GM08714 (cell line): Measurements from ENCODE around the gene FAM240A.

Experiments
- H3K4me3 ChIP-seq: fragments of 200-500 bp; sonication (Bioruptor generic); 2 replicates; pipeline ENCODE4 v1.5.1; 2014; ENCODE audit warnings: mild to moderate bottlenecking, low read length, inconsistent platforms
- ZNF274 ChIP-seq: IDR thresholded peaks from 2 replicates; pipeline ENCODE4 v1.6.1; 2012; ENCODE audit warnings: mild to moderate bottlenecking, low read depth, low read length

FAM240A gene

DNA sequence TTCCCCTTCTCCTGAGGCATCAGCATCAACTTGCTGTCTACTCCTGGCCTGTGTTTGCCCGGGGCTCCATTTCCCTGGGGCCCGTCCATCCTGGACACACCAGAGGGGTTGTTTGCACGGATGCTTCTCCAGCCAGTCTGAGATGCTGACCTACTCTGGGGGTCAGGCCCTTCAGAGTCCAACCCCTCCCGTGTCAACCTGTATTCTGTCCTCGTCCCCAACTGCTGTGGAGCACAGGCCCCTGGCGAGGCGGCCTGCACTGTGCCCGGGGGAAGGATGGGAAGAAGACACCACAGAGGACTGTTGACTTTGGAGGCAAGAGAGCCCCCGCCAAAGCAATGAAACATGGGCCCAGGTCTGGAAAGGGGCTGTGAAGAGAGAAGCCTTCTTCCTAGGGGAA is 55.3 kb downstream of the FAM240A start:
- no peak for TF ChIP-seq ZNF274

DNA sequence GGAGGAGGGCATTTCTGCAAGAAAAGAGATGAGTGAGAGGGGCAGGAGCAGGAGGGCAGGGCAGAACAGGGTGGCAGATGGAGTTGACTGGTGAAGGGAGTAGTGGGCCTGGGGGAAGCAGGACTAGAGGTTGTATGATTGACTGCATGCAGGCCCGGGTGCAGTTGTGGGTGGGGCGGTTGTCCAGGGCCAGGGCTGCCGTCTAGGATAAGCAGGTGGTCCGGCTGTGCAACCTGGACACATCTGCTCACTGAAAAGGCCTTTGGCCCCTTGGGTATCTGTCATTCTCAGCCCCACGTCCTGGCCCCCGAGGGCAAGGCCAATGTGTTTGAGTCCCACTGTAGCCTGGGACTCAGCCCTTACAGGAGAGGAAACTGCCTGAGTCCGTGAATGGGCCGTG is 55.8 kb downstream of the FAM240A start:
- TF ChIP-seq ZNF274: no peak

More for the DNA sequence above, 55.3 kb downstream of the FAM240A start:
- H3K4me3 ChIP-seq: no peak overlapping the region

DNA sequence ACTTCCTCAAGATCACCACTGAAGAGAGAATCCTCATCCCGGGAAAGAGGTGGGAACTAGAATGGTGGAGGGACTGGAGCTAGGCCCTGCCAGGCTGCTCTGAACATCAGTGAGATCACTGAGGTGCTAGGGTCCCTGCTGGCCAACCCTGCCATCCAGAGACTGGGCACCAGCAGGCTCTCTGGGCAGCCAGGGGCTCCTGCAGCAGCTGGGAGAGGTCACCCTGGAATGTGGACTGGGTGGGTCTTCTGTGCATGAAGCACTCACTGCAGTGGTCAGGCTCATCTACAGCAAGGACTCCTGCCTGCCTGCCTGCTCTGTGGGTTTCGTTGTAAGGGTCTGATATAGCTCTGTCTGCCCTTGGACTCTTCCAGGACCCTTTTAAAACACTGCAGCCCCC is 56.3 kb downstream of the FAM240A start:
- TF ChIP-seq ZNF274: no peak
- no peak overlapping the region for H3K4me3 ChIP-seq

More for the DNA sequence above, 55.8 kb downstream of the FAM240A start:
- no peak overlapping the region for H3K4me3 ChIP-seq

DNA sequence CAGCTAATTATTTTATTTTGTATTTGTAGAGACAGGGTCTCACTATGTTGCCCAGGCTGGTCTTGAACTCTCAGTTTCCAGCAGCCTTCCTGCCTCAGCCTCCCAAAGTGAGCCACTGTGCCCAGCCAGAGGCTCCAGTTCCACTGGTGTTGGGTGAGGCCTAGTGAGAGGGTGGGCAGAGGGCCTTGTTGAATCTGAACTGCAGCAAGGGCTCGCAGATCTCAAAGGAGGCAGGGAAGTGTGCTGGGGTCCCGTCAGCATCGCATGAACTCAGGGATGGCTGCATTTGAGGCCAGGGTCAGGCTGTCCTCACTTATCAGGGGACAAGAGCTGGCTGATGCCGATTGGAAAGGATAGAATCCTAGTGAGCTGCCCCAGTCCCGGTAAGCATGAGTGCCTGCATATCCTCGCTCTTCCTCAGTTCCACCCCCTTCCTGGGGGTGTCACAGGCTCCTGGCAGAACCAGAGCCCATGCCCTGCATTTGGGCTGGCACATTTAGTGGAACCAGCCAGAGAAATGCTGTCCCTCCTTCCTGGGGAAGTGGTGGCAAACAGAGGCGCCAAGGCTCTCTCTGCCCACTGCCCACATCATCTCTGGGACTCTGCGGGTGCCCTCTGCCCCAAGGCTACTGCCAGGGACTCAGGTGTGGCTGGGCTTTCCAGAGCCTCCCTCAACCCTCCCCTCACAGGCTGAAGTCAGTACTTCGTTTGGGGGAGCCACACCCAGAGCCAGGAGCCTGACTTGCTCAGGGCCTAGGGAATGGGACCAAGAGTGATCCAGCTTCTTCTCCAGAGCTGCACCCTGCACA is 57.1 kb downstream of the FAM240A start:
- no peak overlapping the region for H3K4me3 ChIP-seq
- no peak for TF ChIP-seq ZNF274

DNA sequence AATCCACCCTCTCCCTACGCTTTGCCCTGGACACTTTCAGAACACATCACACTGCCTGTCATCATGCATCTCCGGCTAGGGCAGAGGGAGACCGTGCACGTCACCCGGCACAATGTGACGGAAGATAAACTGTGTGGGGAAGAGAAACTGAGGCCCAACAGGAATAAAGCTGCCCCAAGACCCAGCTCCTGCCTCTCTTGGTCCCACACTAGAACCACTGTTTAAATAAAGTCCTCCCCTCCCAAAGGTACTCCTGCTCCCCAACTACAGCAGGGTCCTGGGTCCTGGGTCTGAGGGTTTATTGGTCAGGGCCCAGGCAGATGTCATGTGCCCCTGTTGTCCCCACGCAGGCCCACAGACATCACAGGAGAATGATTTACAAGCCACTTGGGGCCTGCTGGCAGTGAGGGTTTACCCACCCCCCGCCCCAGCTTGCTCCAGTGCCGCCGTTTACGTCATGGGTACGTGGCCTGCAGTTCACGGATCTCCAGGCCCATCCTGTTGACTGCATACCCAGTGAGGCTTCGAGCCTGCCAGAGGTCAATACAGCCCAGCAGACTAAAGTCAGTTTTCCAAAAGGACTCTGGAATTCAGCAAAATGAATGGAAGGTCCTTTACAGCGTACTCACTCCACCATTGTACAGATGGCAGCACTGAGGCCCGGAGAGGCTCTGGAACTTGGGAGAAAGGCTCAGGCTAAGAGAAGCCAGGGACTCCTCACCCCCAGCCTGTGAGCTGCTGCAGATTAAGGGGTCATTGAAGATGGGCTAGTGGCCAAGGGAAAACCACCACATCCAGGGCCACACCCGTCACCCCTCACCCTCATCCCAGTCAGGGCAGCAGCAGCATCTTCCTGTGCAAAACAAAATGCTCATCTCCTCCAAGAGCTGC is 57.9 kb downstream of the FAM240A start:
- no peak overlapping the region for H3K4me3 ChIP-seq
- TF ChIP-seq ZNF274: no peak

DNA sequence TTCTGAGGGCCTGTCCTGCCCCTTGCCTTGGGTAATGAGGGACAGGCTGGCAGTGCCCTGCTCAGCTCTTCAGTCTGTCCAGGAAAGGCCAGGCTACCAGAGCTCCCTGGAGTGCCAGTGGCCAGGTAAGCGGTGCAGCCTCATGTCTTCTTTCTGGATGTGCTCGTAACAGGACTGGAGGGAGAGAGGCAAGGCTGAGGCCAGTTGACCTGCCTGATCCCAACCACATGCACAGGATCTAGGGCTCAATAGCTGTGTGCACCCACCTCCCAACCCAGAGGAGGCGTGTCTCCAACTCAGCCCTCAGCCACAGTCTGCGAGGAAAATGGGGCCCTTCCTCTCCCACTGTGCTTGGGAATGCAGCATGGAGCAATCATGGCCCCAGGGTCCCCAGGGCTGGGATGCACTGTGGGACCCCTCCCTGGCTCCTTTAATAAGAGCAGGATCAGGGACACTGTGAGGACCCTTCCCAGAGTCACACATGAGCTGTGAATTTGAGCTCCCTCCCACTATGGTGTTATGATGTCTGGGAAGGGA is 58.6 kb downstream of the FAM240A start:
- no peak for TF ChIP-seq ZNF274

DNA sequence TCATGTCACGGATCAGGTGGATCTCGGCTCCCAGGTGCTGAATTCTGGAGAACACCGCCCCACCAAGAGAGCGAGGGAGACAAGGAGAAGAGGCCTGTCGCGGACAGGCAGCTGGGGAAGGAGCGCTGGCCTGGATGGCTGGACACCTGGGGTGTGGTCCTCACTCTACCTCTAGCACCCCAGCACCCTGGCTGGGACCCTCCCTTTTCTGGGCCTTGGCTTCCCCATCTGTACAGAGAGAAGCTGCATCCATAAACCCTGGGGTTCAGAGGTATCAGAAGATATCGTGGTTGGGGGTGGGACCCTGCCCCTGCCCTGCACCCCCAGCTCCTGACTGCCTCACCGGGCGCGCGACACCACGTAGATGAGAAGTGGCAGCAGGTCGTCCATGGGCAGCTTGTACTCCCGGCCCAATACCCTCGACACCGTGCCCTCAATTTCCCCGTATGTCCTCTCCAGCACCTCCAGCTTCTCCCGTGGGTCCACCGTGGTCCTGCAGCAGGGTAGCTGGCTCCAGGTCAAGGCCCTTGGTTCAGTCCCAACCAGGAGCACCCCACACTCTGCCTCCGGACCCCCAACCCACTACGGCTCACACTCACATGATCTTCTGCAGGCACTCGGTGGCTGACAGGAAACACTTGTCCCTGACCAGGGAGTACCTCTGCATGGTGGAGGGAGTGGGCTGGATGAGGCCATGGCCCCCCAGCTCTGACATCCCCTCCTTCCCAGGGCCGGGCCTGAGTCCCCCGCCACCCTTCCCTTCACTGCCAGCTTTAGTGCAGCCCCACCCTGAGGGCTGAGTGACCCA is 59.4 kb downstream of the FAM240A start:
- TF ChIP-seq ZNF274: no peak

More for the DNA sequence above, 58.6 kb downstream of the FAM240A start:
- H3K4me3 ChIP-seq: no peak overlapping the region

DNA sequence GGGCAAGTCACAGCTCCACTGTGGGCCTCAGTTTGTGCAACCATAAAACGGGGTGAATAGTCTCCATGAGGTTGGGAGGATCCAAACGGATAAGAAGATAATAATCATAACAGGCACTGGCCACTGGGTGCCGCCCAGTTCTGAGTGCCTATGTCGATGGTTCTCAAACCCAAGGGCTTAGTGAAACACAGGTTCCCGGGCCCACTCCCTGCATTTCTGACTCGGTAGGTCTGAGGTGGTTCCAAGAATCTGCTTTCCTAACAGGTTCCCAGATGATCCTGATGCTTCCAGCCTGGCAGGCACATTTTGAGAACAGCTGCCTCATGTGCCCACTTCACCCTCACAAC is 60.0 kb downstream of the FAM240A start:
- no peak overlapping the region for H3K4me3 ChIP-seq
- TF ChIP-seq ZNF274: no peak

More for the DNA sequence above, 59.4 kb downstream of the FAM240A start:
- H3K4me3 ChIP-seq: no peak overlapping the region

DNA sequence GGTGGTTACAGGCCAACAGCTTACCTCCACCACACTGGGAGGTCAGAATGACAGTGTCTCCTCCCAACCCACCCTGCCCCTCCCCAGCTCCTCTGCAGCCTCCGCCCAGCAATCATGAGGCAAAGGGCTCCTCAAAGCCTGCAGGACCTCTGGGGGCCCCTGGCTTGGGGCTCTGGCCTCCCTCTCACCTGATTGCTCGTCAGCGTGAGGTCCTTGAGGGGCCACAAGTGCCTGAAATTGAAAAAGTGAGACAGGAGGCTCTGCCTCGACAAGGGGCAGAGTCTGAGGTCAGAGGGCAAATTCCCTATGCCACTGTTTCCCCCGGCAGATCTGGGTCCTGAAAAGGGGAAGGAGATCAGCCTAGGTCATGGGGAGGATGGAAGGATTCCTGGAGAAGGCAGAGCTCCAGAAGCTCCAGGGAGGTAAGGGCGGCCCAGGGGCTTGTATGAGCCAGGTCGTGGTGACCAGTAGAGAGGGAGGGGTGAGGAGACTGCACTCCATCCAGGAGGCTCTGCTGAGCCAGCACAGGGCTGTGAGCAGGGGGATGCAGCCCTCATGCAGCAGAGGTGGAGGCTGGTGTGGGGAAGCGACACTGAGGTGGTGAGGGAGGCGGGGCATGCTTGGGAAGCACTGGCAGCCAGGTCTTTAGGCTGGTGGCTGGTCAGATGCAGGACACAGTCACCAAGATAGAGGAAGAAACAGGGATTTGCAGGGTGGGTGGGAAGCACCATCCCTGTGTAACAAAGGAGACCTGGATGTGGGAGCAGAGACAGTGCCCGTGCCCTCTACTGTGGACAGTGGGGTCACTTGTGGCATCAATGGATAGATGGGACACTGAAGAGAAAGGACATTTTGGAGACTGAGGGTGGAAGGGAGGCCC is 61.1 kb downstream of the FAM240A start:
- H3K4me3 ChIP-seq: no peak overlapping the region
- no peak for TF ChIP-seq ZNF274

DNA sequence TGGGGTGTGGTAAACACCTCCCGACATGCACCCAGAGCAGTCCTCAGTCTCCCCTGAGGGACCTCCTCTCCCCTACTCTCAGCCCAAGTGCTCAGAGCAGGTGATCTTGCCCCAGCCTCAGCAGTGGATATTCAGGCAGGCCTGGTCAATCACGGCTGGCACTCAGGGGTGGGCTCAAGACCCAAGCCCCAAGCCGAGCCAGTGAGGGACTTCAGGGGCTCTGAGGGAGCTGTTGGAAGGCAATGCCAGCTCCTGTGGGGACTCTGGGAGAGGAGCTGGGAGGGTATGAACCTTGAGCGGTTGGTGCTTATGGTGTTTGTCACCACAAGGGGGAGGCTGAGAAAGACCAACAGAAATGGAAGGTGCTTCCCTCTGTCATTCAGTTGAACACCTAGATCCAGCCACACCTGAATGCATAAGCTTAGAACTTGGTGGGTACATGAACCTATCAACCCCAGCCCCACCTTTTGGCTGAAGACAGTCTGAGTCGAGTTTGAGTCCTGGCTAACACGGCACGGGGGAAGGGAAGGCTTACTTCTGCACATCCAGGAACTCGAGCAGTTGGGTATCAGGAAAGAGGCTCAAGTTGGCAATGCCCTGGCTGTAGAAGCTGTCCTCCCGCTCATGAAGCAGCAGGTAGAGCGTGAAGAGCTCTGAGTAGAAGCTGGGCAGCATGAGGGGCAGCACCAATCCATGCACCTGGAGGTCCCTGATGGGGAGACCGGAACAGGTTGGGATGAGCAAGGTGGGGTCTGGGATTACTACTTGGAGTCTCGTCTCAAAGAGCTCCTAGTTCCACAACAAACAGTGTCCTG is 61.9 kb downstream of the FAM240A start:
- no peak overlapping the region for H3K4me3 ChIP-seq
- TF ChIP-seq ZNF274: no peak

DNA sequence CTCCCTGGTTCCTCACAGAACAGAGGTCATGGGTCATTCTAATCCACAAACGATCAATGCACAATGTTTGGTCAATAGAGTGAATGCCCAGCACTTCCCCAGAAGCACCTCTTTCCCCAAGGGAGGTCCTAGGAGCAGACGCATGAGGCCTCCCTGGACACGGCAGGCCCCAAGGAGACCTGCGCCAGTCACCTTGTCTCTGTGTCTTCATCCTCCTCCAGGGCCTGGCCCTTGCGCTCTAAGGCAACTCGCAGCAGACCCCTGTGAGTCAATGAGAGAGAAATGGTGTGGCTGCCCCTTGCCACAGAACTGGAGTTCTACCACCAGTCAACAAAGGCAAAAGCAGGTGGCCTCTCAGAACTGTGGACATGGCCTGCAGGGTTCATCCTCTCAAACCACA is 63.1 kb downstream of the FAM240A start:
- no peak for TF ChIP-seq ZNF274
- H3K4me3 ChIP-seq: no peak overlapping the region
